Endodermal cell (in vitro differentiated cells): Measurements from ENCODE around the gene POU3F4. TPM values are rescaled to one million over a fixed set of nuclear protein-coding genes. Genes with fewer than 3 reads are reported as not detected.

Source experiments
- DNase-seq: peaks from one replicate; pipeline ENCODE4 v3.0.0-alpha.2; 2017
- H3K27ac ChIP-seq: 2 replicates; pipeline ENCODE4 v1.5.1; 2013; ENCODE audit warnings: mild to moderate bottlenecking, low read depth, low read length, moderate library complexity
- H3K27me3 ChIP-seq: 2 replicates; pipeline ENCODE4 v1.6.1; 2013; ENCODE audit warnings: mild to moderate bottlenecking, low read length, moderate library complexity; ENCODE audit not compliant: insufficient read depth, control insufficient read depth, poor library complexity, severe bottlenecking
- H3K36me3 ChIP-seq: 2 replicates; pipeline ENCODE4 v1.7.0; 2013; ENCODE audit warnings: mild to moderate bottlenecking, low read length, moderate library complexity; ENCODE audit not compliant: control insufficient read depth, insufficient read depth
- H3K4me1 ChIP-seq: one replicate; pipeline ENCODE4 v1.7.0; 2013; ENCODE audit warnings: low read length; ENCODE audit not compliant: control insufficient read depth, insufficient read depth
- H3K4me3 ChIP-seq: 2 replicates; pipeline ENCODE4 v1.5.1; 2013; ENCODE audit warnings: mild to moderate bottlenecking, low read length, moderate library complexity
- H3K9ac ChIP-seq: 2 replicates; pipeline ENCODE4 v1.6.1; 2013; ENCODE audit warnings: mild to moderate bottlenecking, low read length, moderate library complexity; ENCODE audit not compliant: poor library complexity, severe bottlenecking; ENCODE audit errors: extremely low read depth
- H3K9me3 ChIP-seq: 2 replicates; pipeline ENCODE4 v1.6.1; 2013; ENCODE audit warnings: mild to moderate bottlenecking, low read length, moderate library complexity; ENCODE audit not compliant: control insufficient read depth
- H3K27ac Mint-ChIP-seq: 2 replicates; pipeline ENCODE4 v1.8.0; 2020; ENCODE audit warnings: mixed read lengths
- H3K27me3 Mint-ChIP-seq: 2 replicates; pipeline ENCODE4 v1.8.0; 2021; ENCODE audit warnings: mild to moderate bottlenecking, mixed read lengths; ENCODE audit not compliant: insufficient read depth
- H3K36me3 Mint-ChIP-seq: 2 replicates; pipeline ENCODE4 v1.8.0; 2020; ENCODE audit warnings: low read depth, mixed read lengths
- H3K4me1 Mint-ChIP-seq: 2 replicates; pipeline ENCODE4 v1.8.0; 2020; ENCODE audit warnings: mixed read lengths
- H3K4me3 Mint-ChIP-seq: 2 replicates; pipeline ENCODE4 v1.8.0; 2020; ENCODE audit warnings: mild to moderate bottlenecking, moderate library complexity, mixed read lengths
- H3K9me3 Mint-ChIP-seq: 2 replicates; pipeline ENCODE4 v1.8.0; 2020; ENCODE audit warnings: mild to moderate bottlenecking, mixed read lengths
- CTCF ChIP-seq: fragments of 200-600 bp; sonication (generic); conservative IDR thresholded peaks from 2 replicates; pipeline ENCODE4 v1.5.0; 2021; ENCODE audit warnings: antibody characterized with exemption, mild to moderate bottlenecking
- WGBS, 2 experiments: methylation state at CpG; one replicate each; pipeline versions ENCODE4 v1.1.5 to v1.1.7; 2013; ENCODE audit warnings: missing lambda C conversion rate in 2 of 2, mixed read lengths in 1 of 2; ENCODE audit not compliant: insufficient coverage in 1 of 2, insufficient read length in 1 of 2; 5-methylcytosine and 5-hydroxymethylcytosine counted together
- total RNA-seq, 2 donors: library from RNA; stranded (reverse); fragmentation: NEBNext Ultra II Directional in 1 of 2; extraction: Animal tissue kit (Norgen Biotek cat#: 25700) in 1 of 2; gene quantifications; 2 replicates in 1 of 2; 3 replicates in 1 of 2; pipeline ENCODE4 v1.2.1, GENCODE V29; 2021

Gene POU3F4
- total RNA-seq, 2 donors from 2014 or later, result 0.24 TPM; not detected in 1

GRCh38 chrX:83501003-83501402, 7.1 kb upstream of the POU3F4 start:
- H3K36me3 ChIP-seq, result no peaks in the 10 kb centered on the region
- WGBS, 2 experiments, result 36% methylated on average over 9 of the region's 9 CpGs; no CpG with 5 or more reads in 1 of the 2 experiments
- H3K9me3 Mint-ChIP-seq, result peaks cover 46% of the 10 kb centered on the region
- peaks cover 50% of the 10 kb centered on the region for H3K27me3 ChIP-seq
- H3K4me3 Mint-ChIP-seq, result peak overlapping the region; percentile 26
- H3K27me3 Mint-ChIP-seq, result peaks cover 50% of the 10 kb centered on the region
- H3K27ac ChIP-seq, result no peak overlapping the region
- H3K9ac ChIP-seq, result no peak overlapping the region
- peaks cover 15% of the 10 kb centered on the region for H3K4me1 Mint-ChIP-seq
- H3K9me3 ChIP-seq, result no peaks in the 10 kb centered on the region
- H3K4me1 ChIP-seq, result no peaks in the 10 kb centered on the region
- no peak overlapping the region for H3K27ac Mint-ChIP-seq
- no peaks in the 10 kb centered on the region for H3K36me3 Mint-ChIP-seq
- no peak overlapping the region for H3K4me3 ChIP-seq
- TF ChIP-seq CTCF, result no peak
- DNase-seq, result peak; percentile 60

GRCh38 chrX:83501530-83501929, 6.6 kb upstream of the POU3F4 start:
- peaks cover 56% of the 10 kb centered on the region for H3K27me3 Mint-ChIP-seq
- peak overlapping the region; percentile 26 for H3K4me3 Mint-ChIP-seq
- peaks cover 21% of the 10 kb centered on the region for H3K4me1 Mint-ChIP-seq

GRCh38 chrX:83504721-83505479, 3.2 kb upstream of the POU3F4 start:
- no peaks in the 10 kb centered on the region for H3K9me3 ChIP-seq
- DNase-seq, result no peak
- H3K36me3 Mint-ChIP-seq, result no peaks in the 10 kb centered on the region
- peaks cover 65% of the 10 kb centered on the region for H3K9me3 Mint-ChIP-seq
- no peaks in the 10 kb centered on the region for H3K4me1 ChIP-seq
- H3K4me1 Mint-ChIP-seq, result peaks cover 26% of the 10 kb centered on the region
- no peak overlapping the region for H3K4me3 ChIP-seq
- H3K27me3 ChIP-seq, result peaks cover 88% of the 10 kb centered on the region
- no peak overlapping the region for H3K27ac Mint-ChIP-seq
- H3K36me3 ChIP-seq, result no peaks in the 10 kb centered on the region
- WGBS, 2 experiments, result 5% methylated on average over 6 of the region's 11 CpGs; no CpG with 5 or more reads in 1 of the 2 experiments
- H3K4me3 Mint-ChIP-seq, result no peak overlapping the region
- TF ChIP-seq CTCF, result no peak
- H3K9ac ChIP-seq, result no peak overlapping the region
- peak overlapping the region; percentile 94 for H3K27ac ChIP-seq
- H3K27me3 Mint-ChIP-seq, result peaks cover 88% of the 10 kb centered on the region

More at GRCh38 chrX:83501530-83501929, 6.6 kb upstream of the POU3F4 start:
- Histone ChIP-seq H3K4me1 (no peaks in the 10 kb centered on the region), H3K9me3 (no peaks in the 10 kb centered on the region), H3K36me3 (no peaks in the 10 kb centered on the region), H3K27me3 (peaks cover 55% of the 10 kb centered on the region), H3K9ac (no peak overlapping the region), H3K27ac (no peak overlapping the region), H3K4me3 (no peak overlapping the region)
- TF ChIP-seq CTCF, result peak; percentile 33
- Mint-ChIP-seq H3K9me3 (peaks cover 46% of the 10 kb centered on the region), H3K36me3 (no peaks in the 10 kb centered on the region), H3K27ac (no peak overlapping the region)
- 21% methylated on average over 11 of the region's 11 CpGs; no CpG with 5 or more reads in 1 of the 2 experiments for WGBS, 2 experiments
- DNase-seq, result peak; percentile 74
